Measurements from ENCODE around the gene CNIH1.
"Not testable (repeated sequence)": the region's sequence is repeated elsewhere in the genome, so short reads cannot be mapped to it uniquely, and the experiment has no call there.

Gene CNIH1

GRCh38 chr14:54427871-54428270 lies 13.3 kb downstream of the CNIH1 start:
- no peak for DNase-seq (ENCODE audit: low spot score)

GRCh38 chr14:54425537-54426274 lies 15.5 kb downstream of the CNIH1 start:
- no peak for DNase-seq (ENCODE audit: low spot score)

GRCh38 chr14:54425068-54425467 lies 16.1 kb downstream of the CNIH1 start:
- DNase-seq (ENCODE audit: low spot score): no peak

GRCh38 chr14:54424479-54424901 lies 16.7 kb downstream of the CNIH1 start:
- DNase-seq (ENCODE audit: low spot score): no peak

GRCh38 chr14:54423991-54424390 lies 17.2 kb downstream of the CNIH1 start:
- DNase-seq (ENCODE audit: low spot score): no peak

GRCh38 chr14:54420478-54421142 lies 20.6 kb downstream of the CNIH1 start:
- DNase-seq (ENCODE audit: low spot score): peak; percentile 33

GRCh38 chr14:54411371-54411770 lies 29.8 kb downstream of the CNIH1 start:
- DNase-seq (ENCODE audit: low spot score): no peak

- no peak for DNase-seq (ENCODE audit: low spot score)
These were observed 31.0 kb downstream of the CNIH1 start for GRCh38 chr14:54410215-54410614.

- not testable (repeated sequence) for DNase-seq (ENCODE audit: low spot score)
These were observed 37.7 kb downstream of the CNIH1 start for GRCh38 chr14:54403401-54404005.

- DNase-seq (ENCODE audit: low spot score): no peak
These were observed 41.6 kb downstream of the CNIH1 start for GRCh38 chr14:54399560-54399959.

- peak; percentile 99 for DNase-seq (ENCODE audit: low spot score)
These were observed 44.5 kb downstream of the CNIH1 start, which contains the start of gene CDKN3 for GRCh38 chr14:54396493-54397335. CDKN3 (plus strand) TSS chr14:54397007; CDS start chr14:54397069, 62 bp downstream.

- DNase-seq (ENCODE audit: low spot score): no peak
These were observed 45.0 kb downstream of the CNIH1 start for GRCh38 chr14:54396183-54396492.

- no peak for DNase-seq (ENCODE audit: low spot score)
These were observed 45.5 kb downstream of the CNIH1 start for GRCh38 chr14:54395716-54396115.

GRCh38 chr14:54395284-54395683 lies 45.9 kb downstream of the CNIH1 start:
- DNase-seq (ENCODE audit: low spot score): no peak

- DNase-seq (ENCODE audit: low spot score): no peak
These were observed 46.6 kb downstream of the CNIH1 start for GRCh38 chr14:54394596-54394995.

- not testable (repeated sequence) for DNase-seq (ENCODE audit: low spot score)
These were observed 47.9 kb downstream of the CNIH1 start for GRCh38 chr14:54392986-54393884.

- DNase-seq (ENCODE audit: low spot score): no peak
These were observed 48.9 kb downstream of the CNIH1 start for GRCh38 chr14:54392131-54392859.

- no peak for DNase-seq (ENCODE audit: low spot score)
These were observed 53.8 kb downstream of the CNIH1 start for GRCh38 chr14:54387328-54387727.

GRCh38 chr14:54385556-54385955 lies 55.6 kb downstream of the CNIH1 start:
- DNase-seq (ENCODE audit: low spot score): no peak

- no peak for DNase-seq (ENCODE audit: low spot score)
These were observed 57.3 kb downstream of the CNIH1 start for GRCh38 chr14:54383835-54384234.

GRCh38 chr14:54381821-54382220 lies 59.4 kb downstream of the CNIH1 start:
- DNase-seq (ENCODE audit: low spot score): no peak

Data from hematopoietic multipotent progenitor cell treated with erythropoietin and hydrocortisone succinate and interleukin-3 and kit ligand, for 15 days (in vitro differentiated cells).